Mononuclear cell (primary cell): ENCODE measurements around the gene C11orf71. TPM values are rescaled to one million over a fixed set of nuclear protein-coding genes. Genes with fewer than 3 reads are reported as not detected.

Experiments
- H3K27me3 ChIP-seq: 2 replicates; pipeline ENCODE4 v1.6.0; 2011; ENCODE audit warnings: low read length, control low read depth; ENCODE audit not compliant: insufficient read depth
- H3K4me1 ChIP-seq: 2 replicates; pipeline ENCODE4 v1.5.1; 2011; ENCODE audit warnings: mild to moderate bottlenecking, low read length, control low read depth; ENCODE audit not compliant: insufficient read depth
- H3K4me3 ChIP-seq: 2 replicates; pipeline ENCODE4 v1.5.1; 2011; ENCODE audit warnings: mild to moderate bottlenecking, low read length, moderate library complexity
- H3K9me3 ChIP-seq: 2 replicates; pipeline ENCODE4 v1.5.1; 2011; ENCODE audit warnings: low read depth, mild to moderate bottlenecking, control low read depth, low read length
- total RNA-seq: library from RNA; depleted of rRNA; stranded (reverse); fragments of >200 nt; gene quantifications from one replicate; pipeline ENCODE4 v1.2.3, GENCODE V29; 2012

C11orf71 gene
- total RNA-seq, 1 donor: 8.8 TPM

DNA sequence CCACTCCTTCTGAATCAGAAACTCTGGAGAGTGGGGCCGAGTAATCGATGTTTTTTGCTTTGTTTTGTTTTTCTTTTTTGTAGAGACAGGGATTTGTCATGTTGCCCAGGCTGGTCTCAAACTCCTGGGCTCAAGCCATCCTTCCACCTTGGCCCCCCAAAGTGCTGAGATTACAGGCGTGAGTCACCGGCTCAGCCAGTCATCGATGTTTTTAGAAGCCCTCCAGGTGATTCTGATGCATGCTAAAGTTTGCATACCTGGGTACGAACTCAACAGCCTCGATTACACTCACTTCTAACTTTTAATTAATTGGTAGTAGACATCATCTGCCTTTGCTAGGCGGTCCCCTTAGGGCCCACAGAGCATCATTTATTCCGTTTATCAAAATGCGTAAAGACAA, 50.3 kb downstream of the C11orf71 start:
- Histone ChIP-seq H3K4me1 (peaks cover 7% of the 10 kb centered on the region), H3K9me3 (no peaks in the 10 kb centered on the region), H3K4me3 (no peak overlapping the region), H3K27me3 (no peaks in the 10 kb centered on the region)

Other genes starting within 250 kb of the C11orf71 start
- 0.73 TPM for gene NNMT, start 104.1 kb downstream of the C11orf71 start, total RNA-seq
- gene RBM7, start 155 bp upstream of the C11orf71 start, total RNA-seq: 98.5 TPM
- 23.7 TPM for gene REXO2, start 39.0 kb upstream of the C11orf71 start, total RNA-seq
- not detected for gene NXPE1, start 159.4 kb upstream of the C11orf71 start, total RNA-seq
- gene NXPE4, start 195.3 kb upstream of the C11orf71 start, total RNA-seq: not detected